Calu3 (cell line): ENCODE results near the gene MRPL18. TPM values are rescaled to one million over a fixed set of nuclear protein-coding genes. Genes with fewer than 3 reads are reported as not detected.
"Not testable (repeated sequence)": the region's sequence is repeated elsewhere in the genome, so short reads cannot be mapped to it uniquely, and the experiment has no call there.

Experiments used
- BruUV-seq: library from RNA; stranded (reverse); fragments of 400-500 nt; replicated peaks from 2 replicates; lab custom pipeline; 2021; lab: Mats Ljungman, UMichigan
- CTCF ChIA-PET: fragments of 300-600 bp; sonication (Branson Sonifier 250); formaldehyde crosslinking; loops from one replicate; lab custom pipeline; 2022; ENCODE audit warnings: antibody characterized with exemption; lab: Charles Lee
- DNase-seq: peaks from one replicate; pipeline ENCODE4 v3.0.0; 2022
- H3K27ac Mint-ChIP-seq: one replicate; pipeline ENCODE4 v1.8.0; 2022; ENCODE audit warnings: mixed read lengths; ENCODE audit not compliant: unreplicated experiment
- H3K27me3 Mint-ChIP-seq: one replicate; pipeline ENCODE4 v1.8.0; 2022; ENCODE audit warnings: mixed read lengths; ENCODE audit not compliant: unreplicated experiment
- H3K36me3 Mint-ChIP-seq: one replicate; pipeline ENCODE4 v1.8.0; 2022; ENCODE audit warnings: mild to moderate bottlenecking, moderate library complexity, mixed read lengths; ENCODE audit not compliant: insufficient read depth, unreplicated experiment
- H3K4me1 Mint-ChIP-seq: one replicate; pipeline ENCODE4 v1.8.0; 2022; ENCODE audit warnings: mild to moderate bottlenecking, low read depth, mixed read lengths; ENCODE audit not compliant: unreplicated experiment
- H3K4me3 Mint-ChIP-seq: one replicate; pipeline ENCODE4 v1.8.0; 2022; ENCODE audit warnings: mild to moderate bottlenecking, low read depth, moderate library complexity, mixed read lengths; ENCODE audit not compliant: unreplicated experiment
- H3K9me3 Mint-ChIP-seq: one replicate; pipeline ENCODE4 v1.8.0; 2022; ENCODE audit warnings: low read depth, mixed read lengths; ENCODE audit not compliant: unreplicated experiment
- intact Hi-C: fragments of 100-400 bp; cut with micrococcal nuclease; formaldehyde crosslinking; loops from one replicate; pipeline ENCODE4 v1.10.0; 2022; ENCODE audit not compliant: unreplicated experiment
- total RNA-seq: library from RNA; stranded (reverse); gene quantifications from 2 replicates; pipeline ENCODE4 v1.2.3, GENCODE V29; 2022
- TF ChIP-seq, protein P1 (sequence below): fragments of 200-600 bp; IDR thresholded peaks from one replicate; pipeline ENCODE4 v1.8.0; 2022; ENCODE audit warnings: antibody characterized with exemption; ENCODE audit not compliant: unreplicated experiment

The MRPL18 gene
- total RNA-seq, 1 experiment from 2014 or later, result 86.6 TPM

DNA sequence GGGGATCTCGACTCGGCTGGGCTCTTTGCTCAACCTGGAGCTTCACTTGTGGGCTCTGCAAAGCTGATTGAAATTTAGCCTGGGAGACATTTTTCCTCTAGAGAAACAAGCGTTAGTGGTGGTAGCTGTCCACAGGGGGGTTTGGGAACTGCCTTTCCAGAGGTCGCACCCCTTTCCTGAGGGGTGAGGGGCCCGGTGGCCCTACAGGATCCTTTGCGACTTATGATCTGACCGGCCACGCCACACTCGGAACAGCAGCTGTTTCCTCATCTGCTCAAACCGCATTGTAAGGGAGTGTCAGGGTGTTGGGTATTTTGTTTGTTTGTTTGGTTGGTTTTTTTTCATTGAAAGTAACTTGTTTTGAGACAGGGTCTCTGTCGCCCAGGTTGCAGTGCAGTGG lies 30.9 kb downstream of the MRPL18 start:
- H3K4me1 Mint-ChIP-seq, result no peaks in the 10 kb centered on the region
- CTCF ChIA-PET, result no interaction called here
- no peak overlapping the region for H3K27ac Mint-ChIP-seq
- TF ChIP-seq, protein P1, sequence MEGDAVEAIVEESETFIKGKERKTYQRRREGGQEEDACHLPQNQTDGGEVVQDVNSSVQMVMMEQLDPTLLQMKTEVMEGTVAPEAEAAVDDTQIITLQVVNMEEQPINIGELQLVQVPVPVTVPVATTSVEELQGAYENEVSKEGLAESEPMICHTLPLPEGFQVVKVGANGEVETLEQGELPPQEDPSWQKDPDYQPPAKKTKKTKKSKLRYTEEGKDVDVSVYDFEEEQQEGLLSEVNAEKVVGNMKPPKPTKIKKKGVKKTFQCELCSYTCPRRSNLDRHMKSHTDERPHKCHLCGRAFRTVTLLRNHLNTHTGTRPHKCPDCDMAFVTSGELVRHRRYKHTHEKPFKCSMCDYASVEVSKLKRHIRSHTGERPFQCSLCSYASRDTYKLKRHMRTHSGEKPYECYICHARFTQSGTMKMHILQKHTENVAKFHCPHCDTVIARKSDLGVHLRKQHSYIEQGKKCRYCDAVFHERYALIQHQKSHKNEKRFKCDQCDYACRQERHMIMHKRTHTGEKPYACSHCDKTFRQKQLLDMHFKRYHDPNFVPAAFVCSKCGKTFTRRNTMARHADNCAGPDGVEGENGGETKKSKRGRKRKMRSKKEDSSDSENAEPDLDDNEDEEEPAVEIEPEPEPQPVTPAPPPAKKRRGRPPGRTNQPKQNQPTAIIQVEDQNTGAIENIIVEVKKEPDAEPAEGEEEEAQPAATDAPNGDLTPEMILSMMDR, result no peak
- DNase-seq, result no peak
- H3K27me3 Mint-ChIP-seq, result peaks cover 23% of the 10 kb centered on the region
- intact Hi-C loops, result no loop called here
- H3K4me3 Mint-ChIP-seq, result no peak overlapping the region
- BruUV-seq, result no TSS peak
- H3K9me3 Mint-ChIP-seq, result no peaks in the 10 kb centered on the region
- no peaks in the 10 kb centered on the region for H3K36me3 Mint-ChIP-seq

DNA sequence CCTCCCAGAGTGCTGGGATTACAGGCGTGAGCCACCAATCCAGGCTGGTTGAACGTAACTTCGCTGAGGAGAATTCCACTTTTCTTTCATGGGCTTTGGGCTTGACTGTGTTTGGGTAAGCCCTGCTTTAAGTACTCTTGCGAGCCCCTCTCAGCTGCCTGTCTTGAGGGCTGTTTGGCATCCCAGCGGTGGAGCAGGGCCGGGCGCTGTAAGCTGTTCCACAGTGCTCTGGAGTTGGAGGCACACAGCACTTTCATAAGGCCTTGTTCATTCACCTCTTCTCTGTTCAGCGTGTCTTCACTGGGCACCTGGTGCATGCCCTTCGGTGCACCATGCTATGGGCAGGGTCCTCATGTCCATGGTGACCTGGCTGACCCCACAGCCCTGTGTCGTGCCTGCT lies 31.5 kb downstream of the MRPL18 start:
- Mint-ChIP-seq H3K36me3 (no peaks in the 10 kb centered on the region), H3K9me3 (no peaks in the 10 kb centered on the region), H3K27me3 (peaks cover 23% of the 10 kb centered on the region), H3K27ac (no peak overlapping the region), H3K4me1 (no peaks in the 10 kb centered on the region), H3K4me3 (no peak overlapping the region)
- CTCF ChIA-PET, result no interaction called here
- TF ChIP-seq, protein P1, result no peak
- BruUV-seq, result no TSS peak
- intact Hi-C loops, result no loop called here
- DNase-seq, result no peak

DNA sequence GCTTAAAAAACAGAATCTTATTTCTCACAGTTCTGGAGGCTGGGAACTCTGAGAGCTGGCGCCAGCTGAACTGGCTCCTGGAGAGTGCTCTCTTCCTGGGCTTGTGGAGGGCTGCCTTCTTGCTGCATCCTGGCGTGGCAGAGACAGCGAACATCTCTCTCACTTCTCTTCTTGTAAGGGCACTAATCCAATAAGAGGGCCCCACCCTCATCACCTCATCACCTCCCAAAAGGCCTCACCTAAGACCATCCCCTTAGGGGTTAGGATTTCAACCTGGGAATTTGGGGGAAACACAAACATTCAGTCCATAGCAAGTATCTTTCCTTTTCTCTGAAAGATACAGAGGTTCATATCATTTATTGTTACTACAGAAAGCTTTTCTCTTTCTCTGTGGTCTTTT lies 33.7 kb downstream of the MRPL18 start:
- H3K36me3 Mint-ChIP-seq, result no peaks in the 10 kb centered on the region
- H3K9me3 Mint-ChIP-seq, result no peaks in the 10 kb centered on the region
- BruUV-seq, result no TSS peak
- intact Hi-C loops, result no loop called here
- TF ChIP-seq, protein P1, result no peak
- H3K27me3 Mint-ChIP-seq, result peaks cover 14% of the 10 kb centered on the region
- no peaks in the 10 kb centered on the region for H3K4me1 Mint-ChIP-seq
- CTCF ChIA-PET, result no interaction called here
- no peak overlapping the region for H3K4me3 Mint-ChIP-seq
- no peak for DNase-seq
- H3K27ac Mint-ChIP-seq, result no peak overlapping the region

DNA sequence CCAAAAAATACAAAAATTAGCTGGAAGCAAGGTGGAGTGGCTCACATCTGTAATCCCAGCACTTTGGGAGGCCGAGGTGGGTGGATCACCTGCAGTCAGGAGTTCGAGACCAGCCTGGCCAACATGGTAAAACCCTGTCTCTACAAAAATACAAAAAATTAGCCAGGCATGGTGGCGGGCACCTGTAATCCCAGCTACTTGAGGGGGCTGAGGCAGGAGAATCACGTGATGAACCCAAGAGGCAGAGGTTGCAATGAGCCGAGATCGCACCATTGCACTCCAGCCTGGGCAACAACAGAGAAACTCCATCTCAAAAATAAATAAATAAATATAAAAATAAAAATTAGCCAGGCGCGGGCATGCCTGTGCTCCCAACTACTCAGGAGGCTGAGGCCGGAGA lies 34.4 kb downstream of the MRPL18 start:
- H3K27ac Mint-ChIP-seq, DNase-seq, H3K4me3 Mint-ChIP-seq, H3K9me3 Mint-ChIP-seq, intact Hi-C loops, H3K36me3 Mint-ChIP-seq, CTCF ChIA-PET, BruUV-seq, H3K4me1 Mint-ChIP-seq: not testable (repeated sequence)
- H3K27me3 Mint-ChIP-seq, result peaks cover 18% of the 10 kb centered on the region

DNA sequence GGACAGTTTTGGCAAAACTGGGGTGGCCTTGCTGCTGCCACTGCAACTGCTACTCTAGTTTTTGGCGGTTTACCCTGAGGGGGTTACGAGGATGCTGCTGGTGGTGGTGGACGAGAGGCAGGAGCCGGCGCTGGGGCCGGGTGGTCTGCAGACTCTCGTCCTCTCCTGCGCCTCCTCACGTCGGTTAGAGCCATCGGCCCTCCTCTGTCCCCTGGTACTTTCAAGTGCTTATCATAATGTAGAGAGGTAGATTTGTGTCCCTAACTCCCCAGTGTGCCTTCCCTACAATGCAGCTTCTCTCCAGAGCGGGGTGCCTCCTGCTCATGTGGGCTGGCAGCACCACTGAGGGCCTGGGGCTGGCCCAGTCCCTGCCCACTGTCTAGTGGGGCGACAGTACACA lies 35.7 kb downstream of the MRPL18 start:
- Mint-ChIP-seq H3K27me3 (peaks cover 31% of the 10 kb centered on the region), H3K36me3 (no peaks in the 10 kb centered on the region), H3K4me1 (no peaks in the 10 kb centered on the region), H3K4me3 (no peak overlapping the region), H3K9me3 (no peaks in the 10 kb centered on the region), H3K27ac (no peak overlapping the region)
- CTCF ChIA-PET, result no interaction called here
- TF ChIP-seq, protein P1, result no peak
- intact Hi-C loops, result no loop called here
- BruUV-seq, result no TSS peak
- no peak for DNase-seq
